Hematopoietic multipotent progenitor cell treated with erythropoietin and hydrocortisone succinate and interleukin-3 and kit ligand, for 4 days (in vitro differentiated cells): ENCODE data around the gene LTBR.
A peak's percentile ranks its signal among the peaks of the same experiment; 100 is the strongest.

Experiments
- DNase-seq: peaks from one replicate; pipeline ENCODE4 v3.0.0-alpha.2; 2015

The LTBR gene

DNA sequence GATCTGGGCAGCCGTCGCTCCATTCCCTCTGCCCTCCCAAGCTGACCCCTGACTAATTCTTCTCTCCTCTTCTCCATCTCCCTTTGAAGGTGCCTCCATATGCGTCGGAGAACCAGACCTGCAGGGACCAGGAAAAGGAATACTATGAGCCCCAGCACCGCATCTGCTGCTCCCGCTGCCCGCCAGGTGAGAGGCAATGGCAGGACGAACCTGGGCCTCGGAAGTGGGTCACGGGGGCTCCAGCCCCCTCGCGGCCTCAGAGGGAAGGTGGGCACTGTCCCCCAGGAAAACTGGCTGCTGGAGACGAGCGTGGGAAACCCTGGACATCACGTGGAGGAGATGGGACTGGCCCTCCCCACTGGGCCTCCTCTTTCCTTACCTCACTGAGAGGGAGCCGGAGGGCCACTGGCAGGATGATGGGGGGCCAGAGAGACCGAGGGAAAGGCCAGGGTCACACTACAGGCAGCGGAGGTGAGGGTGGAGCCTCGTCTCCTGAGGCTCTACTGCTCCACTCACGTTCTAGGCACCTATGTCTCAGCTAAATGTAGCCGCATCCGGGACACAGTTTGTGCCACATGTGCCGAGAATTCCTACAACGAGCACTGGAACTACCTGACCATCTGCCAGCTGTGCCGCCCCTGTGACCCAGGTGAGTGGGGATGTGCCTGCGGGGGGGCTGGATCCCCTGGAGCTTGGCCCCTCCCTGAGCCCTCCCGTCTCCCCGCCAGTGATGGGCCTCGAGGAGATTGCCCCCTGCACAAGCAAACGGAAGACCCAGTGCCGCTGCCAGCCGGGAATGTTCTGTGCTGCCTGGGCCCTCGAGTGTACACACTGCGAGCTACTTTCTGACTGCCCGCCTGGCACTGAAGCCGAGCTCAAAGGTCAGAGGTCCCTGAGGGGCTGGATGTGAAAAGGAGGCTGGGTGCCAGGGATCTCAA is 806 bp downstream of the LTBR start:
- DNase-seq = no peak

DNA sequence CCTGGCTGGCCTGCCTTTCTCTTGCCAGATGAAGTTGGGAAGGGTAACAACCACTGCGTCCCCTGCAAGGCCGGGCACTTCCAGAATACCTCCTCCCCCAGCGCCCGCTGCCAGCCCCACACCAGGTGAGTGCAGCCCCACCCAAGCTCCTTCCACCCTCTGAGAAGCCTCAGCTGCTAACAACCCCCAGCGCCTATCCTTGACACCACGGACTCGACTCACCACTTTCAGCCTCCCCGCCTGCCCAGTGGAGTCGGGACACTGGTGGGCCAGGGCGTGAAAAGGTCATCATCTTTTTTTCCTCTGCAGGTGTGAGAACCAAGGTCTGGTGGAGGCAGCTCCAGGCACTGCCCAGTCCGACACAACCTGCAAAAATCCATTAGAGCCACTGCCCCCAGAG is 2.1 kb downstream of the LTBR start:
- DNase-seq = no peak

DNA sequence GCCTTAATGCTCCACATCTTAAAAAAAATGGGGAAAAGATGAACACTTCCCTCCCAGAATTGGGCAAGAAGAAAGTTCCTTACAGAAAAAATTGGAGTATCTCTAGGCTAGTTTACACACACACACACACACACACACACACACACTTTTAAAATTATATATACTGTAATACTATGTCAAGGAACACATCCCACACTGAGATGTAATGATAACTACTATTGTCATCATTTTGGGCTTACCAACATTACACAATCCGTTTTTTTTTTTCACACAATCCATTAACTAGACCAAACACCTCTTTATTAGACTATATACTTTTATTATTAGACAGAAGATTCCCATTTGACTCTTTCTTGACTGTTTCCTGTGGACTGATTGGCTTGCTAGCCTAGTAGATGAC is 2.5 kb downstream of the LTBR start:
- DNase-seq = no peak

DNA sequence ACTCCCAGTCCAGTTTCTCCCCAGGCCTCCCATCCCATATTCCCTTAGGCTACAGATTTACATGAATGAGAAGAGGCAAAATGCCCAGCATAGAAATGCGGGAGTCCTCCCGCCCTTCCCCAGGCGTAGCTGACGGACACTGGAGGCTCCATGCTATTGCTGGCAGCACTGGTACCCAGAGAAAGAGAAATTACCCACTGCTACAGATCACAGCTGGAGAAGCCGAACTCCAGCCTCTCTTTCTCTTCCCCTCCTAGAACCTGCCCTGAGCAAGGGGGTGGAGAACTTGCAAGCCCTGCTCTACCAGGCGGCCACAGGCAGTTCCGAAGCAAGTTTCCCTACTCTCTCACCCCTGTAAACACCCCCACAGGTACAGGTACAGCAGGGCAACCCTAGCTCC is 3.6 kb downstream of the LTBR start:
- no peak for DNase-seq

DNA sequence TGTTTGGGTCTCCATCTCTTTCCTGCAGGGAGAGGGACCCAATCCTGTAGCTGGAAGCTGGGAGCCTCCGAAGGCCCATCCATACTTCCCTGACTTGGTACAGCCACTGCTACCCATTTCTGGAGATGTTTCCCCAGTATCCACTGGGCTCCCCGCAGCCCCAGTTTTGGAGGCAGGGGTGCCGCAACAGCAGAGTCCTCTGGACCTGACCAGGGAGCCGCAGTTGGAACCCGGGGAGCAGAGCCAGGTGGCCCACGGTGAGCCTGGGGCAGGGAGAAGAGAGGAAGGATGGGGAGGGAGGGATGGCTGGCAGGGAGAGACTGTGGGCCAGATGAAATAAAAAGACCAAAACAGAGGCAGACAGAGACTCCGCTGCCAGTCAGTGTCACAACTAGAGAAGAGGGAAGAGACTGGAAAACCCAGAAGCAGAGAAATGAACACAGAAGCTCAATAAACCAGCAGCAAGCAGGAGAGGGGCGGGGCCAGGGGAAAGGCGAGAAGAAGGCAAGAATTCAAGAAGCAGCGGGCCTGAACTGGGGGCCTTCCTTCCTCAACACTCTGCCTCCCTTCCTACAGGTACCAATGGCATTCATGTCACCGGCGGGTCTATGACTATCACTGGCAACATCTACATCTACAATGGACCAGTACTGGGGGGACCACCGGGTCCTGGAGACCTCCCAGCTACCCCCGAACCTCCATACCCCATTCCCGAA is 6.3 kb downstream of the LTBR start:
- DNase-seq = no peak

DNA sequence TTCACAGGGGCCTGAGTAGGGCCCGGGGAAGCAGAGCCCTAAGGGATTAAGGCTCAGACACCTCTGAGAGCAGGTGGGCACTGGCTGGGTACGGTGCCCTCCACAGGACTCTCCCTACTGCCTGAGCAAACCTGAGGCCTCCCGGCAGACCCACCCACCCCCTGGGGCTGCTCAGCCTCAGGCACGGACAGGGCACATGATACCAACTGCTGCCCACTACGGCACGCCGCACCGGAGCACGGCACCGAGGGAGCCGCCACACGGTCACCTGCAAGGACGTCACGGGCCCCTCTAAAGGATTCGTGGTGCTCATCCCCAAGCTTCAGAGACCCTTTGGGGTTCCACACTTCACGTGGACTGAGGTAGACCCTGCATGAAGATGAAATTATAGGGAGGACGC is 7.1 kb downstream of the LTBR start:
- no peak for DNase-seq

DNA sequence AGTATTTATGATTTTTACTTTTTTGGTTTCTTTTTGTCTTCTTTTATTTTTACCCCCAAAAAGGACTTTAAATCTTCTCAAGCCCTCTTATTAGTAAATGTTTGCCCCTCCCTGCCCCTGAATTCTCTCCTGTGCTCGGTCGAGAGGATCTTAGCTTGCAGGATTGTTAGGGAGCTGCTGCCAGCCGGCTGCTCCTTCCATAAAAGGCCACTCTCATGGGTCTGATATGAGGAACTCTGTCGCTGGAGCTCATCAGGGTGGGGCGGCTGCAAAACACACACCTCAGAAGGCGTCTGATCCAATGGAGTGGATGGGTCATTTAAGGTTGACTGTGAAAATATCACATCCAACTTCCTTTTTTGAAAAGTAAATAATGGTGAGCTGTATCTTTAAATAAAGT is 8.5 kb downstream of the LTBR start:
- DNase-seq = peak; percentile 33

DNA sequence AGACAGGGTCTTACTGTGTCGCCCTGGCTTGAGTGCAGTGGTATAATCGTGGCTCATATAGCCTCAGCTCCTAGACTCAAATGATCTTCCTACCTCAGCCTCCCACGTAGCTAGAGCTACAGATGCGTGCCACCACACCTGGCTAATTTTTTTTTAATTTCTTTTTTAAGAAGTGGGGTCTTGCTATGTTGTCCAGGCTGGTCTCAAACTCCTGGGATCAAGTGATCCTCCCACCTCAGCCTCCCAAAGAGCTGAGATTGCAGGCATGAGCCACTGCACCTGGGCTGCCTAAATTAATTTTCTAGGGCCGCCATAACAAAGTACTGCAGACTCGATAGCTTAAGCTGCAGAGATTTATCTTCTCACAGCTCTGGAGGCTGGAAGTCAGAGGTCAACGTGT is 9.1 kb downstream of the LTBR start:
- no peak for DNase-seq

DNA sequence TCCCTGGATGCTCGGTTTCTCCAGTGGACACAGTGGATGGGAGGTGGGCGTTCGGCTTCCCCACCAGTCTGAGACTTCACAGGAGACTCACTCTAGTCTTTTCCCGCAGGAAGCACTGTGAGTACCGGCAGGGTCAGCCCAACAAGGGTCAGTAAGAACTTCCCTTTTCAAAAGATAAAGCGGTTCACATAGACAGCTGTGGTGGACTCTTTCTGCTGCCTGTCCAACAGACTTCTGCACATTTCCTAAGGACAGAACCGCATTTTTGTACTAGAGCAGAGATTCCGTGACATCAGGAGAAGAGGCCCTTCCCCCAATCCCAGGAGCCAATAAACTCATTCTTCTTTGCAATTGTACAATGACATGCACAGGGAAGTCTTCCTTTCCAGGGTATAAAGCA is 10.4 kb downstream of the LTBR start:
- DNase-seq = no peak

DNA sequence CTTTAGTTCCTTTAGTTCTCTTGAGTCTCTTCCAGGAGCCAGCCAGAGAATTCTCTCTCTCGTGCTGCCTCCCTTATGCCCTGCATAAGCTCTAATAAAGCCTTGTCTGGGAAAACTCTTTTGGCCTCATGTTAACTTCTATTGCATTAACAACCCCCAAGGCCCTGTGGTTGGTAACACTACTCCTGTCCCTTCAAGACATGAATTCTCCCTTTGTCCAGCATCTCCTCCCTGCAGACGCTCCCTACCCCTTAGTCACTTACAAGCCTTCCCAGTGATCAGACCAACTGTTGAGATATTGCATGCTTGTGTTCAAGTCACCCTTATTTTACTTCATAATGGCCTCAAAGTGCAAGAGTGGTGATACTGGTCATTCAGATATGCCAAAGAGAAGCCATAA is 12.1 kb downstream of the LTBR start:
- no peak for DNase-seq

DNA sequence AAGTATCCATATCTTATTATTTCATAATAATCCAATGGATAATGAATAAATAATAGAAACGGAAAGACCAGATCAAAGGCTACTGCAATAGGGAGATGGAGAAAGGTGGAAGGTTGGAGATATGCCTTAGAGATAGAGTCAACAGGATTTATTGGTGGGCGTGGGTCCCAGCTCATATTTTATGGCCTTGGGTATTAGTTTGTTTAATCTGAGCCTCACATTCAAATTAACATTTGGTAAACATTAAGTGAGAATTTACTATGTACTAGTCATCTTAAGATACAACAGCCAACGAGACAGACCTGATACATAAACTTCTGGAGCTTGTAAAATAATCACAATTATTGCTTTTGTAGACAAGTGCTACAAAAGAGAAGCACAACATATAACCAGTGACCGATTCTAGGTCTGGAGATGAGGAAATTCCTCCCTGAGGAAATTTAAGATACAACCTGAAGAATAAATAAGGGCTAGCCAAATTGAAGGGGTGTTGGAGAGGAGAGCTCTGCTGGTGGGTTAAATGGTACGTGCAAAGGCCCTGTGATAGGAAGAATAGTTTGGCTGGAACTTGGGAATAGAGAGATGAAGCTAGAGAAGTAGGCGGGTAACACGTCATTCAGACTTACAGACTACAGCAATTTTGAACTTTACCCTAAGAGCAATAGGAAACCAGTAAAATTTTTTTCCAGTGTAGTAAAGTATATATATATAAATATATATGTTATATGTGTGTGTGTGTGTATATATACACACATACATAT is 16.1 kb downstream of the LTBR start:
- no peak for DNase-seq

DNA sequence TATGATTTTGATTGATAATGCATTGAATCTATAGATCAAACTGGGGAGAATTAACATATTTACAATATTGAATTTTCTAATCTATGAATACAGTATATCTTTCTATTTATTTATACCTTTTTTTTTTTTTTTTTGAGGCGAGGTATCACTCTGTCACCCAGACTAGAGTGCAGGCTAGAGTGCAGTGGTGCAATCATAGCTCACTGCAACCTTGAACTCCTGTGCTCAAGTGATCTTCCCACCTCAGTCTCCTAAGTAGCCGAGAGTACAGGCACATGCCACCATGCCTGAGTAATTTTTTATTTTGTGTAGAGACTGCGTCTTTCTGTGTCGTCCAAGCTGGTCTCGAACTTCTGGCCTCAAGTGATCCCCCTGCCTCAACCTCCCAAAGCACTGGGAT is 20.4 kb downstream of the LTBR start:
- DNase-seq = no peak

DNA sequence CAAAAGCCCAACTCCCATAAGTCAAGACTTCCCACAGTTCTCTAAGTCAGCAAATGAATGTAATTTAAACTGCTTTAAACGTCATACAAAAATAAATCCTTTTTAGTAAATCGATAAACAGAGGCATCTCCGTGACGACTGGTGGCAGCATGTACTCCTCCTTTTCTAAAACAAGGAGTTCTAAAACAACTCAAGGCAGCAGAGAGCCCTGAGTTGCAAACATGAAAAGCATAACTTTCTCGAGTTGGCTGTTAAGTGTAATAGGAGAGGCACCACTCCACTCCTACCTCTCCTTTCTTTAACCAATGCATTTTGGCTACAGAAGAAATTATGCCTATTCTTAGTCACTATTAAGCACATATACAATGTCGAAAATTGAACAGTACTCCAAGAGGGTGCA is 22.0 kb downstream of the LTBR start:
- DNase-seq = no peak

DNA sequence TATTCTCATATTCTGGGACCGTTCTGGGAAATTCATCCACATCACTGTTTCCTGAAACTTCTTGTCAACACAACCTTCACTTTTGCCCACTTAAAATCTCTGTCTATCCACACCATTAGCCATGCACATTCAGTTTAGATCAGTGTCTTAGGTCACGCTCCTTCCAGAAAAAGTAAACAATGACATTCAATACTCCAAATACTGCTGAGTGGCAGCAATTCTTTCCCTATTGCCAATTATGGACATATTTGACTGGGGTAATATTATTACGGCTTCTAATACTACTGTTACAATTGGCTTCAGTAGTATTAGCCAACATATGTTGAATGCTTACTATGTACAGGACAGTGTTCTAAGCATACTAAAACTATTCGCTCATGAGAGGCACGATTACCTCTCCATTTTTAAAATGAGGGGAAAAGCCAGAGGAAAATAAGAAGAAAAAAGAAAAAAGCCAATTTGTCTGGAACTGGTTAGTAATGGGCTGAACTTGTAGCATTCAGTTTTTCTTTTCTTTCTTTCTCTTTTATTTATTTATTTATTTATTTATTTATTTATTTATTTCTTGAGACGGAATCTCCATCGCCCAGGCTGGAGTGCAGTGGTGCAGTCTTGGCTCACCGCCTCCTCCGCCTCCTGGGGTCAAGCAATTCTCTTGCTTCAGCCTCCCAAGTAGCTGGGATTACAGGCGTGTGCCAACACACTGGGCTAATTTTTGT is 23.4 kb downstream of the LTBR start:
- DNase-seq = no peak

DNA sequence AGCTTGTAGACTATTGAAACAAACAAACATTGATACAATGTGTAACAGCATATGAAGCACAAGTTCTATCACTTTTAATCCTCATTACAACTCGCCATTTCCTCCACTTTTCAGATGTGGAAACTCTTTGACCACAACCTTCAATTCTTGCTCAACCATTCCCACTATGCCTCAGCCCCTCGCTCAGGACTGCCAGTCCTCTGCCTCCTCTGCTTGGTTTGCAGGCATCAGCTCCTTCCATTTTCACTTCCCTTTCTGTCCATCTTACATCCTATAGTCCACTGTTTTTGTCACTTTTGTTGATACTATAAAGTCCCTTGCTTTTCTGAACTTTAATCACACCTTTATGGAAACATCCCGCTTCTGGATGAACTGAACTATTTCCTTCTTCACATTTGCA is 32.6 kb downstream of the LTBR start:
- DNase-seq = peak; percentile 61

DNA sequence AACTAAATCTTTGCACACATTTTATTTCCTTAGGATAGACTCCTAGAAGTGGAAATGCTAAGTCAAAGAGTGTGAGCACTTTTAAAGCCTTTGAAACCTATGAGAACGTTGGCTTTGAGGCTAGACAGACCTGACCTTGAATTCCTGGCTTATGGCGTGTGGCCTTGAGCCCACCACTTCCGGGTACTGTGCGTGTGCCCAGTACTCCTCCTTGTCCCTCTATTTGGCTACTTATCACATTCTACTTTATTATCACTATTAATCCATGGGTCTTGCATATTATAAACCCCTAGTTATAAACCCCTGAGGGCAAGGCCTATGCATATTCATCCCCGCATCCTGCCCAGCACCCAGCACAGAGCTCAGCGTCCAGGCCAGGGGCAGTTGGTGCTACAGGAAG is 34.8 kb downstream of the LTBR start:
- DNase-seq = no peak

DNA sequence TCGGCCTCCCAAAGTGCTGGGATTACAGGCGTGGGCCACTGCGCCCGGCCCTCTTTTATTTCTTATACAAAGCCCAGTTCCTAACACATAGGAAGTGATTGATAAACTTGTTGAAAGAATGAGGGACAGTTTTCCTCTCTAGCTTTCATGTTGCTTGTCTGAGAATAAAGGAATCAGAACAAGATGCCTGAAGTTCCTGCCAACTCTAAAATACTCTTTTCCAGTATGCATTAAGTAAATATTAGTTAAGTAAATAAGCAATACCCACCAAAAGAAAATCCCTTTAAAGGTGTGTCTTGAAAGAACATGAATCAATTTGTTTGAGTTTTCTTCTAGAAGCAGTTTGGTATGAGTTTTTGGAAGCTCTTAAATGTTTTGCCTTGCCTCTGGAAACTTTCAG is 36.4 kb downstream of the LTBR start:
- no peak for DNase-seq

DNA sequence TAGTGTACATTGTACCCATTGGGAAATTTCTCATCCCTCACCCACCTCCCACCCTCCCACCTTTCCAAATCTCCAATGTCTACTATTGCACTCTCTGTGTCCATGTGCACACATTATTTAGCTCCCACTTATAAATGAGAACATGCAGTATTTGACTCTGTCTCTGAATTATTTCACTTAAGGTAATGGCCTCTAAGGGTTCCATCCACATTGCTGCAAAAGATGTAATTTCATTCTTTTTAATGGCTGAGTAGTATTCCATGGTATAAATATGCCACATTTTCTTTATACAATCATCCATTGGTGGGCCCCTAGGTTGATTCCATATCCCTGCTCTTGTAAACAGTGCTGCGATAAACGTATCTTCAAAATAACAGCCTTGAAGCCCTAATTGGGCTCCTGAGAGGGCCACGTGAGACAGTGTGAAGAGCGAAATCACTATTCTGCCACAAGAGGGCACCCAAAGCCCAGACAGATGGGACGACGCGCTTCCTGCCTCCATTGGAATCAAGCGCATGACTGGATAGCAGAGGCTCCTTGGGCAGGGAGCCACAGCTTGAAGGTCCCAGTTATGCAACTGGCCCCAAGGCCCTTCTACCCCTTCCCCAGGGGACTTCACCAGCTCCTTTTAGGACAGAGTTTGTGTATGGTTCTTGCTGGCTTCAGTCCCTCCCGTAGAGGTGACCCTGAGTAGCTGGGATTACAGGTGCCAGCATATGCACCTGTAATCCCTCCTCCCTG is 39.5 kb downstream of the LTBR start:
- peak; percentile 97 for DNase-seq

DNA sequence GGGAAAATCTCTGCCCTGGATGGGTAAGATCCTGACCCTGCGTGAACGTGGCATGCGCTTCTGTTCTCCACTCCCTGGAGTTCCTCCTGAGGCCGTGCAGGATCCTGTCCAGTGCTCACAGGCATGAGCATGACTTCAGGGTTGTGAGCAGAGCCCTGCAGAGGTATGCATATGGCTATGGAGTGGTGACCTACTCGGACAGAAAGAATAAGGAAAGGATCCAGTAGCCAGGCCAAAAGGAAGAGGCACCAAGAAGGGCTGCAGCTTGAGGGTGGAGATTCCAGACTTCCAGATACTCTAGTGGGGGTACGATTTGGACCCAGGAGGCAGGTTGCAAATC is 40.0 kb downstream of the LTBR start:
- DNase-seq = no peak

DNA sequence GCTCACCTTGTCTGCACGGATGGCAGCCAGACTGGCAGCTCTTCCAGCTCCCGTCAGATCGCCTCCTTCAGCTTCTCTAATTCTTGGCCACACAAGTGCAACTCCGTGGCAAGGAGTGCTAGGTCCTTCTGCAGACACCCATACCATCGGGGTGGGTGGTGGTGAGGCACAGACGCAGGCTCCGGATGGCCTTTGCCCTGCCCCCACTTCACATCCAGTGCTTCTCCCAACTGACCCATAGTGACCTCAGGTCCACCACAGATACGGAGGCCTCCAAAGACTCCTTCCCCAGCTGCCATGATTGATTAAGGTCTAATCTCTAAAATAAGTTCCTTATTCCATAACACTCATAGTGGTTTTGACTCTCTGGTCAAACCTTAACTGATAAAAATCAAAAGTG is 40.9 kb downstream of the LTBR start:
- DNase-seq = peak; percentile 77

DNA sequence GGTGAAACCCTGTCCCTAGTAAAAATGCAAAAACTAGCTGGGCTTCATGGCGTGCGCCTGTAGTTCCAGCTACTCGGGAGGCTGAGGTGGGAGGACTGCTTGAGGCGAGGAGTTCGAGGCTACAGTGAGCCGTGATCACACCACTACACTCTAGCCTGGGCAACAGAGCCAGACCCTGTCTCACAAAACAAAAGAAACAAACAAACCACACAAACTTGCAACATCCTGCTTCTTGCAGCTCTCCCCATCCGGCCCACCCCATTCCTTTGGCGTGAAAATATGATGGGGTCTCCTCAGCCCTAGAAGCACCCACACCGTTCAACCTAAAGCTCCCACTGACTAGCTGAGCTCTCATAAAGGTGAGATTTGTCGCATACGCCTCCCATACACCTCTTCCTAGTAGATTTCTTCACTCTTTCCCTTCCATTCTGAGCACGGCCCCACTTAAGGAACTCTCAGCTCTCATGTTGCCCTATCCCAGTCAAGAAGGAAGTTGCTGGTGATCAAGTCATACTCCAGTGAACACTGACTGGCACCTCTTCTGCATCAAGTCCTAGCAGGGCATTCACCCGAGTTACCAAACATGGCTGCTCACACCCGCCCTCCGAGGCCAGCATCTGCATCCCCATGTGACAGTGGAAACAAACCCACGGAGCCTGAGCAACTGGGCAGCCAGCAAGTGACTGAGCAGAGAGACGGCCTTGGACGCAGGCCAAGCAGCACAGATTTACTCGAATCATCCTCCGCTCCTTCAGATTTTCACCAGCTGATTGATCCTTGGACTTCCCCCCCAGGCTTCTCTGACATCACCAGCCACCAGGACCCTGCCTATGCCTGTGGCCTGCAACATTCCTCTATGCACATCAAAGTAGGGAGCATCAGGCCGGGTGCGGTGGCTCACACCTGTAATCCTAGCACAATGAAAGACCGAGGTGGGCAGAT is 41.9 kb downstream of the LTBR start:
- peak; percentile 23 for DNase-seq
